ENCODE results near the gene HNRNPA3.
"Not testable (repeated sequence)": the region's sequence is repeated elsewhere in the genome, so short reads cannot be mapped to it uniquely, and the experiment has no call there.

Gene HNRNPA3

DNA sequence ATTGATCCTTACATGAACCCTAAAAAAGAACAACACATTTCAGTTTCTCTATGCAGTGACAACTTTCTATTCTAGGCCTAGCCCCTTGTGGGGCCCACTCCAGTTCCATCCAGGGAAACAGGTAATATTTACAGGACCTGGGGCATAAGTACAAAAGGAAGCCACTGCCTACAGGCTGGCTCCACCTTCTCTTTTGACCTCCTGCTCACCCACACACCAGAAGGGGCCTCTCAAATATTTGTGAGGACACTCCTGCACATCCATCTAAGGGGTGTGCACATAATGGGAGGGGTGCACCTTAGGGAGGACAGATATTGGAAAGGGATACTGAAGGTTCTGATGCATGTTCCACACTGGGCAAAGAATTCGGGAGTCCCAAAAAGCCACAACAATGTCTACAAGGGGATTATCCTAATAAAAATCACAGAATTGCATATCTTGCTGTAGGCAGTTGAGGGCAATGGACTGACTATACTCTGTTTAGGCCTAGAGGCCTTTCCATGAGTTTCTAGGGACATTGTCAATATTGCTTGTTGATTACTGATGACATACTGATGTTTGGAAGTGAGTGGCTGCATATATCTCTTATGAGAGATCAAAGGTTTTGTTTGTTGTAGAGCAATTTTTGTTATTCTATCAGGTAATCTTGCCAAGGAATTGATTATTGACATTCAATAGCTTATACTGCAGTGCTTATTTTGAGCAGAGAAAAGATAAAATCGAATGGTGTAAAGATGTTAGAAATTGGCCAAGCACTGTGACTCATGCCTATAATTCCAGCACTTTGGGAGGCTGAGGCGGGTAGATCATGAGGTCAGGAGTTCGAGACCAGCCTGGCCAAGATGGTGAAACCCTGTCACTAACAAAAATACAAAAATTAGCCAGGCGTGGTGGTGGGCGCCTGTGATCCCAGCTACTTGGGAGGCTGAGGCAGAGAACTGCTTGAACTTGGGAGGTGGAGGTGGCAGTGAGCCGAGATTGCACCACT is 23.8 kb upstream of the HNRNPA3 start:
- no peak for DNase-seq

DNA sequence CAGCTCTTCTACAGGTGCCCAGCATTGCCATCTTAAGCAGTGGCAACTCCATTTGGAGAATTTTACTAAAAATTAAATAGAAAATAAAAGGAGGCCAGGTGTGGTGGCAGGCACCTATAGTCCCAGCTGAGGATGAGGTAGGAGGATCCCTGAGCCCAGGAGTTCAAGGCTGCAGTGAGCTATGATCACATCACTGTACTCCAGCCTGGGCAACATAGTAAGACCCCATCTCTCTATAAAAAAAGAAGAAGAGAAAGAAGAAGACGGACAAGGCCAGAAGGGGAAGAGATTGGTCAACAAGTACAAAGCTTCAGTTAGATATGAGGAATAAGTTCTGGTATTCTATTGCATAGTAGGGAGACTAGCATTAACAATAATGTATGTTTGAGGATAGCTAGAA is 21.7 kb upstream of the HNRNPA3 start:
- DNase-seq, result no peak

DNA sequence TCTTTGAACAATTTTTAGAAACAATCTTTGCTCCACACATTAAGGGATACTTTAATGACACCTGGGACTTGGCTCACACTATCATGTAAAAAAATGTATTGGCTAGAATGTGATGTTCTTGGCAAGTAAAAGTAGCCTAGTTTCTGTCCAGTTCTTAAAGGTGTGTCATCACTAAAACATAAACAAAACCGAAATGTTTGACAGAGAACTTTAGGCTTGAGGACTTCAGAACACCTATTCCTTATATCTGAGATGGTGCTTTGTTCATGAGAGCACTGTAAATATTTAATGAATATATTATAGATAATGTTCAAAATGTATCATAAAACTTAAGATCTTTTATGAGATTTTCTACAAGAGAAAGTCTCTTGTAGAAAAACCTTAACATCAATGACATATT is 19.8 kb upstream of the HNRNPA3 start:
- DNase-seq, result no peak

DNA sequence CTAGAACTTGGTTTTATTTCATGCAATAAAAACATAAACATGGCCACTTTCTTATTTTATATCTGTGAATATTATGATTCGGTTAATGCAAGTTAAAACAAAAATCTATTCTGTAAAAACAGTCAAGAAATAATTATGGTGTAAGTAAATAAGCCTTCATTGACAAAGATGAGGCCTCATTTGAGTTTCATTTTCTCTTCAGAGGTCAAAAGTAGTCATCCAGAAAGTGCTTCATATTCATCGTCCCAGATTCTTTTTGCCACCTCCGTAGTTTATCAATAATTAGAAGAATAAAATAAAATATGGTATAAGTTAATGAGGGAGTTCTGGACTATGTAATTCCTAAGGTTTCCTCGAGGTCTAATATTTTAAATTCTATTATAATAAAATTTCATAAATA is 19.4 kb upstream of the HNRNPA3 start:
- peak; percentile 23 for DNase-seq

DNA sequence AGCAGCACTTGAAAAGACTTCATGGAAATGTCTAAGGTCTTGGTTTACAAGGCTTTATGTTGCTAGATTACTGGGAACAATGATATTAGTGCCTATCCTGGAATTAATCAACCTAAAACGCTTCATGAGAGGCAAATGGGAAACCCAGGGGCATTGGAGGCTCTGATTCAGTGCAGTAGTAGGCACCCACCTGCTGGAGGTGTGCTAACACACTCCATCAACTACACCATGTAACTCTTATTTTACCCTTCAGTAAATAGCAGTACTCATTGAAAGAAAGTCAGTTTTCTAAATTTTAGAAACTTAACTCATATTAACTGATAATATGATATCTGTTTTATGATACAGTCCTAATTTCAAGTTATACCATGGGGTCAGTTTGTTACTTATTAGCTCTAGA is 17.4 kb upstream of the HNRNPA3 start:
- DNase-seq, result no peak

DNA sequence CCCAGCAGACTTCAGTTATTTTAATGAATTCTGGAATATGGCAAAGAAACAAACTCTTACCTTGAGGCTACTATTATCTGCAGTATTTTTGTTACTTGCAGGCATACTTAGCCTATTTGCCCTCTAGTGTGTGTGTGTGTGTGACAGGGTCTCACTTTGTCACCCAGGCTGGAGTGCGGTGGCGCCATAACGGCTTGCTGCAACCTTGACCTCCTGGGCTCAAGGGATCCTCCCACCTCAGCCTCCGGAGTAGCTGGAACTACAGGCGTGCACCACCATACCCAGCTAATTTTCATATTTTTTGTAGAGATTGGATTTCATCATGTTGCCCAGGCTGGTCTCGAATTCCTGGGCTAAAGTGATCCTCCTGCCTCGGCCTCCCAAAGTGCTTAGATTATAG is 12.2 kb upstream of the HNRNPA3 start:
- not testable (repeated sequence) for DNase-seq

DNA sequence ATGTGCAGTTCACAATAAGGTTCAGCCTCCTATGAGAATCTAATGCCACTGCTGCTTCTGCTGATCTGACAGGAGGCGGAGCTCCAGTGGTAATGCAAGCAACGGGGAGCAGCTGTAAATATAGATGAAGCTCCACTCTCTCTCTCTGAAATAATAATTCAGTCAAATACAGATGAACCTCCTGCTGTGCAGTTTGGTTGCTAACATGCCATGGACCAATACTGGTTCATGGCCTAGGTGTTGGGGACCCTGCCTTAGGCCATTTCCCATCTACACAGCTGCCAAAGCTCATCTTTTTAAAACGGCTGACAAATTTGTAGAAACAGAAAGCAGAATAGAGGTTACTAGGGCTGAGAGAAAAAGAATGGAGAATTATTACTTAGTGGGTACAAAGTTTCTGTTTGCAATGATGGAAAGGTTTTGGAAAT is 10.7 kb upstream of the HNRNPA3 start:
- no peak for DNase-seq

DNA sequence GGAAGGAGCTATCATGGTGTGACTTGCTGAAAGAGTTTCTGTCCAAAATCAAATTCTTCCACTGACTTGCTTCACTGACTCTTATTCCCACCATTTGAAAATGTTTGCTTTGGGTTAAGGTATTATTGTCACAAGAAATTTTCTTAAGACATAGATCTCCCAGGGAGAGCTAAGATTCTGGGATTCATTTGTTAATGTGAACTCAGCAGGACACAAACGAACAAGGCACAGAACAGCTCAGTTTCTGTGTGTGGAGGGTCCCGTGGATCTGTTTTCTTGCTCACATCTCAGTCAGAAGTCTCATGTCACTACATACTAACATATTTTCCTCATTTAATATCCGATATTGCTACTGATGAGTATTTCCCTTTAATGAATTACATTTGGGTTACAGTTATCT is 8.2 kb upstream of the HNRNPA3 start:
- no peak for DNase-seq

DNA sequence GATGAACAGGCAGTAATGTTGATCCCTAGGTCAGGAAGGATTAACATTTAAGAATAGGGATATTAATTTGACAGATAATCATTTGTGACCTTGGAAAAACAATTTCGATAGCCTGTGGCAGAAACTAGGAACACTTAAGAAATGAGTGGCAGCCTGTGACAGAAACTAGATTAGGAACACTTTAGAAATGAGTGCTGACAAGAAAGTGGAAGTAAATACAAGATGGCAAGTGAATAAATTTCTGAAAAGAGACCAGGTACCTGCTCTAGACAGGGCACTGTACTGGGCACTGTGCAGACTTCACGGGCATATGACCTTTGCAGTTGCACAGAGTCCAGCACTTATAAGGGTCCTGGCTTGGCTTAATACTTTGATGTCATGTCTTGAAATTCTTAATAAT is 5.5 kb upstream of the HNRNPA3 start:
- DNase-seq, result no peak

DNA sequence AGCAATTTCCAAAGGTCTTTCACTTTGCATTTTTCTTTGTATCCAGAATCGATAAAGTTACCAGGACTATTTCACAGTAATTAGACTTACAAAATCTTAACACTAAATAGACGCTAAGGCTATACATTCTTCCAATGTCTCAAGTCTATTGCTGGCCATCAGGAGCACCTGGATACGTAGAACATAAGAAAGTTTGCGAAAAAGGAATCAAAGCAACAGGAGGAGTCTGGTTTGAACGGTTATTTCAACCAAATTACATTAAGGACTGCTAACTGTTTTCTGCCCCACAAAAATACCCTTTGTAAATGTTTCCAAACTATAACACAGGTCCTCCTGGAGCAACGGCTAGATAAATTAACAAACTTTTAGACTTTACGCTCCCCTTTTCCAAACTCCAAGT is 1.4 kb upstream of the HNRNPA3 start:
- DNase-seq, result peak; percentile 73

DNA sequence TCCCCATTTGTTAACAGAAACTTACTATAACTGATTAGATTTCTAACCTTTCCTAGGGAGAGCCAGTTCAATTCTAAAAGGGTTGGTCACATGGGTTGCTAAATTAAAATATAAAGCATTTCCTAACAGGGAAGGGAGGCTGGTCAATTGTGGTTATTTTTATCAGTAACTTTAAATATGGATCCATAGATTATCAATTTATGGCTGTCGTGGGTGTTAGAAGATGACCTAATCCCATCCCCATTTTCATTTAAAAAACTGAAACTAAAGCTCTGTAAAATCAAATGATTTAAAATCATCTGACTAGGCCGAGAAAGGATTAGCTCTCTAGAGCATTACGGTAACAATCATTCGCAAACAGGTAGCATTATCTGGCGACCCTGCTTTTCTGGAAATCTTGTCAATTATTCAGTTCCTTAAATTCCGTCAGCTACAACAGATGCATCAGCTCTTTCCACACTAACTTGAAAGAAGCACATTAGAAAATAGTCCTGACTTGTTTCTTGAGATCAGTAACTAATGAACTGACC is 953 bp upstream of the HNRNPA3 start:
- no peak for DNase-seq

DNA sequence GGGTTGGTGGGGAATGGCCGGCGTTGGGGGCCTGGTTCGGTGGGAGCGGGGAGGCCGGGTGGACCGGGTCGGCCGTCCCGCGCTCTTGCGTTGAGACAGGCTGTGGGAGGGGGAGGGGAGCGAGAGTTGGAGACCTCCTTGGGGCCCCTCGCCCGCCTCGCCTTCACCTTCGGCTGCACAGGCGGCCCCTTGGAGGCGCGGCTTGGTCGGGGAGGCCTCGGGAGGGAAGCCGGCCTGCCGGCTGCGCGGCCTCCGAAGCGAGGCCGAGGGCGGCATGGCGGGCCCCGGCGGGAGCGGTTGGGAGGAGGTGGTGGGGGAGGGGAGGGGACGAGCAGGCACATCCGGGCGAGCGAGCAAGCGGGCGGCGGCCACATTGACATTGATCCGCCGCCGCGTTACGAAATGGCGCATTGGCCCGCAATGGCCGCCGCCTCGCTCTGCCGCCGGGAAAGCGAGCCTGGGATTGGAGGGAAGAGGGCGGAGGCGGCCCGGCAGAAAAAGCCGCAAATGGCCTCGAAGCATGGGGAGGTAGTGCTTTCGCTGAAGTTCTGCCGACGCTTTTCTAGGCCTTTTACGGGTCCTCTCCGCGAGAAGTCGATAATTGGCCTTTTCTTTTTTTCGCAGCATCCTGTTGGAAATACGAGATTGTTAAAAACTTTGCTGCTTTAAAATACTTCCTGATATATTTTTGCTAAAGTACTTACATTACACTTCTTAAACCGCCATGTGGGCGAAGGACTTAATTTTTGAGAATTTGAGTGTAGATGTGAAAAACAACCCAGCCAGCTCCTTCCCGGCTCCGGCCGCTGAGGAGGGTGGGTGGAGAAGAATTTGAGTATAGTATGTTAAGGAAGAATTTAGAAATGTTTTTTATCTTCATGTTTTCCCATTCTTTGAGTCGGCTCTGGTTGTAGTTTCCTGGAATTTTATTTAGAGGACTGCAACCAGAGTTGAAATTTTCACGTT is 580 bp downstream of the HNRNPA3 start:
- peak; percentile 88 for DNase-seq

DNA sequence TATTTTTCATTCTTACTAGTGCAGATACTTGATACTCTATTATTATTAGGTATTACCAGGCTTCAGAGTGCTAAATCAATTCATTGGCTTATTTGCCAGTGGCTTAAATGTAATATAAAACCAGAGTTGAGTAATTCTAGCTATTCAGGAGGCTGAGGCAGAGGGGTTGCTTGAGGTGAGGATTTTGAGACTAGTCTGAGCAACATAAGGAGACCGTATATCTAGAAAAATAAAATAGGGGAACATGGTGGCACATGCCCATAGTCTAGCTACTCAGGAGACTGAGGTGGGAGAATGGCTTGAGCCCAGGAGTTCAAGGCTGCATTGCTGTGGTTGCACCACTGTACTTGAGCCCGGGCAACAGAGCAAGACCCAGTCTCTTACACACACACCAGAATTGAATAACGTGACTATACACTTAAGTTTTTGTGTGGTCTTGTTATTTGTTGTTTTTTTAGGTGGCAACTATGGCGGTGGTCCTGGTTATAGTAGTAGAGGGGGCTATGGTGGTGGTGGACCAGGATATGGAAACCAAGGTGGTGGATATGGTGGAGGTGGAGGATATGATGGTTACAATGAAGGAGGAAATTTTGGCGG is 4.8 kb downstream of the HNRNPA3 start:
- DNase-seq, result no peak

DNA sequence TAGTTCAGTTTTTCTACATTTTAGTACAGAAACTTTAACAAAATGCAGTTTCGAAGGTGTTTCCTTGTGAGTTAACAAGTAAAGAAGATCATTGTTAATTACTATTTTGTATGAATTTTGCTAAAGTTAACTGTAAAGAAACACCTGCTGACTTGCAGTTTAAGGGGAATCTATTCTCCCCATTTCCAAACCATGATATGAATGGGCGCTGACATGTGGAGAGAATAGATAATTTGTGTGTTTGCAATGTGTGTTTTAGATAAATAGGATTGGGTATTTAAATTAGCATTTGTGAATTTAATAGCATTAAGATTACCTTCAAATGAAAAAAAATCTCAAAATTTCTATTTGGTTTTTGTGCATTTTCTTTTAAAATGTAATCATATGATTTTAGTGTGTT is 7.2 kb downstream of the HNRNPA3 start:
- not testable (repeated sequence) for DNase-seq

DNA sequence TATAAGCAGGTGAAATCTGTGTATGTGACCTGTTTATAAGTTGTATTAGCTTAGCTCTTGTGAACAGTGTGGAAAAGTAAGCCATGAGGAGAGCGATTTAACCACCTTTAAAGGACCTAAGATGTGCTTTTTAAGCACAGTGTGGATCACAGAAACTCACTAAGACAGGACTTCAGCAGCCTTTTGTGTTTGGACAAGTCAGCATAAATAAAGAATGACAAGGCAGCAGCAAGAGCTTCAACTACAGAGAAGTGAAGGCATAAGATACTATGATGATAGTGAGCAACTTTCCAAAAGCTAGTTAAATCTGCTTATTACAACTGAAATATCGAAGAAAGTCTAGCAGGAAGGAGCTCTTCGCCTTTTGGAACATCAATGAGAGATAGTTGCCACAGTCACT is 8.9 kb downstream of the HNRNPA3 start:
- DNase-seq, result no peak

DNA sequence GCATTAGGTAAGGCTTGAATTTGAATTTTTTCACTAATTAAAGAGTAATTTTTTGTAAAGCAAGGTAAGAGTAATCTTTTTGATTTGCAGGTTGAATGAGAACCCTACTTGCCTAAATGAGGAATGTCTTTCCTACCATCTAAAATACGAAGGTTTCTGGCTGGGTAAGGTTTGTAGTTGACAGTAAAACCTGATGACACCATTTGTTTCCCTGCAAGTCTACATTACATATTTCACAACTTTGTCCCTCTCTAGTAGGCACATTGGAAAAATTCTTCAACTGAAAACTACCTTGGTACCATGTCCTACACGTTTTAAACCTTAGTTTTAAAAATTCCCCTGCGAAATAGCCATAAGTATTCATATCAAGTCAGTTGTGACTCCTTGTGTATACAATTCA is 9.4 kb downstream of the HNRNPA3 start:
- no peak for DNase-seq

DNA sequence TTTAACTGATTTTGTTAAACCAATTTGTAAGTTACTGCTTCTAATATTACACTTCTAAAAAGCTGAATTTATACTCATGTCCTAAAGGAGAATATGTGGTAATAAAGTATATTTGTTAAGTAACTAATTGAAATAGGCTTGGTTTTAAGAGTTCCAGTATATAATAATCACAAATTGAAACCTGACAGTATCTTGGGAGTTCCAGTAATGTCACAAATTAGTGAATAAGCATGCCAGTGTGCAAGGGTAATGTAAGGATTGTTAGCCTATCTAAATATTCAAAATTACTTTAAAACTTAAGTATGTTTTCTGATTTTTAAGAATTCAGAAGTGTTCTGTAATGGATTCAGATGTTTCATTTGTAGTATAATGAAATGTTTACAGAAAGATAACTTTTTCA is 10.8 kb downstream of the HNRNPA3 start:
- not testable (repeated sequence) for DNase-seq

DNA sequence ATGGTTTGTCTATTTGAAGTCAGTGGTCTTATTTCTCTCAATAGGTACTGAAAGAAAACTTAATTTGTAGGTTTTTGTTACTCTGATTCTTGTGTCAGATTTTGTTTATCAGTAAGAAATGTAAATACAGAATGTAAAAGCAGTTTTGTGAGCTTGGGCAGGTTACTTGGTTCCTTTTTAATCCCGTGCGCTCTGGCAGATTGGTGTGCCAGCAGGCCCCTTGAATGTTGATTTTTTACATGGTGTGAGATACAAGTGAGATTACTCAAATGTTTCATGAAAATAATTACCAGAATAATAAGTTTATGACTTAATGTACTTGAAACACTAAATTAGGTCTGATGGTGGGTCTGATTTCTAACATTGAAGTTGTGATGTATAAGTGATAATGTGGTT is 13.4 kb downstream of the HNRNPA3 start:
- DNase-seq, result no peak

DNA sequence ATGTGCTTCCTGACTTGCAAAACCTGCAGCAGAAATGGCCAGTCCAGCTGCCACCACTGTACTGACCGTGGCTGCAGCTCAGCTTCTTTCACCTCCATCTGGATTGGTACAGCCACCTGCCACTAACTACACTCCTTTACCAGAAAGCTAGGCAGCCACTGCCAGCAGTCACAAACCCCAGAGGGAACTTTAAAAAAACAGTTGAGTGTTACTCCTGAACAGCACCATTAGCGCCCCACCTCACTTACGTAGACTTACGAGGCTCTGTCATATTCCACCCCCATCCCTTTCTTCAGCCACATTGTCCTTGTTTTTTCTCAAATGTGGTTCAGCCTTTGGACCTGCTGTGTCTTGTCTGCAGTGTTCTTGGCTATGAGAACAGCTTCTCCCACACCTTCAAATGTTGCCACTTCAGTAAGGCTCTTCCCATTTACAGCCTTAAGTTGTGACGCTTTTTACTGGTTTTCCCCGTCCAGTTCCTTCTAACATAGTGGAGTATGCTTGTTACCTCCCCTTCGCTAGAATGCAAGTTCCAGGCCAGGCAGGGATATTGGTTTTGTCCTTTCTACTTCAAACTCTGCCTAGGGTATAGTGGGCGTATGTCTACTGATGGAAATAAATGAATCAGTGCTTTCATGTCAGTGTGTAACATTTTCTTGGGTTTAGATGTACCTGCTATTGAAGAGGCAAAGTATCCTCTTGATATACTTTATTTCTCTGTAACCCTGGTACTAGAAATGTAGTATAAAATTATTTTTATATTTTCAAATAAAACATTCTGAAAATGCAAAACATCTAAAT is 17.0 kb downstream of the HNRNPA3 start:
- peak; percentile 37 for DNase-seq

DNA sequence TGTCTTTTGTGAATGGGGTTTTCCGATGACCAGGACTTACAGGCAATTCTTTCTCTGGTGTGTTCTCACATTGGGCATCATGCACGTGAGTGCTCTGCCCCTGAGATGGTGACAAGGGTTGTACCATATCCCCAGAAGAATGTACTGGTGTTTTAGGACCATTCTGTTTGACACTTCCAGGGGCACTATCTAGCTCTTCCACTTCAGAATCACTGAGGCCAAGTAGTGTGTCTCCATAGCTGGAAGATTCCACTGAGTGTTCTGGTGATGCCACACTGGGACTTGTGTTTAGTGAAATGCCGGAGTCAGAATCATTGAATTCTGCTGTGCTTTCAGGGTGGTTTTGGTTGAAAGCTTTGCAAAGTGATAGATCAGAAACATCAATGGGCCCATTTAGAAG is 18.7 kb downstream of the HNRNPA3 start:
- DNase-seq, result no peak

DNA sequence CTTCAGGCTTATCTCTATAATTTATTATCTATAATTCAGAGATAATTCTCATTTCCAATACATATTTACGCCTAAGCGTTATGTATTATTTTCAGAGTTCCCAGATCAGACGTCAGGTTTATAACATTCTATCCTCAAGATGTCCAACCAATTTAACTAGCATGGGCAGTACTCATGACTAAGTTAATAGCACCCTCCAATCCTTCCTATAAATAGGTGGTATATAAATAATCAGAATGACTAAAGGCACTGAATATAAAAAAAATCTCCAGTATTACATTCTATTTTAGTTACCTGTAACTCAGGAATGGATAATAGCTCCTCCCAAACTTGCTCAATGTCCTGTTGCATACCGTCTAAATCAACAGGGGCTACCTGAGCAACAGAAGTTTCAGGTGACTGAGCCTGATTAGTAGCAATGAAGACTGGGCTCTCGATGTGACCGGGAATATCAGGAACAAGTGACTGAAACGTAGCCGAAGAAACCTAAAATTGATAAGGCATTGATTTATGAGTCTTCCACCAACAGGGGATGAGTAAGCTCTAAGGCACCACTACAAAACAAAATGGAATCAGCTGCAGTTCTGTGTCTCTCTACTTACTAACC is 19.6 kb downstream of the HNRNPA3 start:
- no peak for DNase-seq

DNA sequence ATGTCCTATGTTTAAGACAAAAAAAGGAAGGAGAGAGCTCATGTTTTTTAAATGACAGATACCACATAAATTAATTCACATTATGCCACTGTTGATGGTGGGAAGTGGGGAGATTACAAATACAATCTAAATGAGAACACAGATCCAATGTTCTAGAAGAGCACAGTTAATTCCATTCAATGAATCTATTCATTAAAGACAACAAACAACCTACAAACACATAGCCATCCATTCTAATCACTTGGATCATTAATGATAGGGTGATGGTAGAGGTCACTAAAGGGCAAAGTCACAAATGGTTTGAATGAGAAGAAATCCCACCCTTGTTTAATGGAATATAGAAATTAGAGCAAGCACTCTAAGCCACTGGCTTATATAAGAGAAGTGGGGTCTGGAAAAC is 21.7 kb downstream of the HNRNPA3 start:
- DNase-seq, result no peak

All from OCI-M1 (cell line).